ENCODE measurements around the gene BCO2.
"Not testable (repeated sequence)": the region's sequence is repeated elsewhere in the genome, so short reads cannot be mapped to it uniquely, and the experiment has no call there.

Gene BCO2, protein sequence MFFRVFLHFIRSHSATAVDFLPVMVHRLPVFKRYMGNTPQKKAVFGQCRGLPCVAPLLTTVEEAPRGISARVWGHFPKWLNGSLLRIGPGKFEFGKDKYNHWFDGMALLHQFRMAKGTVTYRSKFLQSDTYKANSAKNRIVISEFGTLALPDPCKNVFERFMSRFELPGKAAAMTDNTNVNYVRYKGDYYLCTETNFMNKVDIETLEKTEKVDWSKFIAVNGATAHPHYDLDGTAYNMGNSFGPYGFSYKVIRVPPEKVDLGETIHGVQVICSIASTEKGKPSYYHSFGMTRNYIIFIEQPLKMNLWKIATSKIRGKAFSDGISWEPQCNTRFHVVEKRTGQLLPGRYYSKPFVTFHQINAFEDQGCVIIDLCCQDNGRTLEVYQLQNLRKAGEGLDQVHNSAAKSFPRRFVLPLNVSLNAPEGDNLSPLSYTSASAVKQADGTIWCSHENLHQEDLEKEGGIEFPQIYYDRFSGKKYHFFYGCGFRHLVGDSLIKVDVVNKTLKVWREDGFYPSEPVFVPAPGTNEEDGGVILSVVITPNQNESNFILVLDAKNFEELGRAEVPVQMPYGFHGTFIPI

DNA sequence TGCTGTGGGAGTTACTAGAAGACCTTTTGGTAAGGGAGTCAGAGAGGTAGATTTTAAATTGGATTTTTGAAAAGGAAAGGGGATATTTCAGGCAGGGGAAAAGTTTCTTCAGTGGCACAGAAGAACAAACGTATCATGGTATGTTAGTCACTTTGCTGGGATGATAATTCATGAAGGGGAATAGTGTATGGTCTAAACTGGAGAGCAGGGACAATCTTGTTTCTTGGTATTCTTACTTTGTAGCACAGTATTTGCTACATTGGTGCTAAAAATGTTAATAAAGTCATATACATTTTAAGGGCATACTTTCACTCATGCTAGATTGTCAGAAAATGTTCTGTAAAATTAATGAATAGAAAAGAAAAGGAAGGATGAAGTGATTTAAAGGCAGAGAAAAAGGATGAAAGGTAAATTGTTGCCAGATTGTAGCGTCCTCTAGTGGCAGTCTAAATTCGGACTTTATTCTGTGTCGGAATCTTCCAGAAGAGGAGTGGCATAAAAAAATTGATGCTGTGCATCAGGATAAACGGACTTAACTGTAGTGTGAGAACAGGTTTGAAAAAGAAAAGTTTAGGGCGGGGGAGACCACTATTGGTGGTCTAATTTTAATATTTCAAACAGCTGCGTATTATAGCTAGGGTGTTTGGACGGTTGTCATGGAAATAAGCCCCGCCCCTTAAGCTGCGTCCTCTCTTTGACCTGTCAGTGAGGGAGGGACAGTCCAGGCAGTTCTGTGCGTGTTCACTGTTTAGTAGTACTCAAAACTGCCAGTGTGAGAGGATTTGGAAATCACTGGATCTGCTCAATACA lies at the start of gene BCO2:
Gene BCO2, plus strand, starts transcription at position 724 of the 810 bp plus-strand sequence. CDS start 90 bp downstream, outside the sequence.
- peak; percentile 43 for DNase-seq

- no peak for DNase-seq
These were observed 48.3 kb upstream of the BCO2 start for GRCh38 chr11:112127056-112127455.

GRCh38 chr11:112128483-112129121 lies 46.7 kb upstream of the BCO2 start:
- peak; percentile 4 for DNase-seq

DNA sequence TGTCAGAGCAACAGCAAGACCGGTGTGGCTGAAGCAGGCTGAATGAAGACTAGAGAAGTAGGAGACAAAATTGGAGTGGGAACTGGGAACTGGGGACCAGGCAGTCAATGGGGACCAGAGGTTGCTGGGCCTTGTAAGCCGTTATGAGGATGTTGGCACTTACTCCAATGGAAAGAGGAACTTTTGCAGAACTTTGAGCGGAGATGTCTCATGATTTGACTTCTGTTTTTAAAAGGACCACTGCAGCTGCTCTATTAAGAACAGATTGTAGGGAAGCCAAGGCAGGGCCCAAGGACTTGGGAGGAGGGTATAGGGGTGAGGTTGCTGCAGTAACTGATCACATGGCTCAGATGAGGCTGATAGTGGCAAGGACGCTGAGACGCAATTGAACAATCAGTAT lies 45.7 kb upstream of the BCO2 start:
- DNase-seq: no peak

- no peak for DNase-seq
These were observed 42.6 kb upstream of the BCO2 start for GRCh38 chr11:112132737-112133136.

- DNase-seq: no peak
These were observed 40.8 kb upstream of the BCO2 start for GRCh38 chr11:112134473-112134872.

- DNase-seq: no peak
These were observed 31.7 kb upstream of the BCO2 start for GRCh38 chr11:112143597-112143996.

GRCh38 chr11:112150517-112150916 lies 24.8 kb upstream of the BCO2 start:
- no peak for DNase-seq

- DNase-seq: no peak
These were observed 19.0 kb upstream of the BCO2 start for GRCh38 chr11:112156153-112156955.

GRCh38 chr11:112156956-112157766 lies 18.2 kb upstream of the BCO2 start:
- DNase-seq: no peak

DNA sequence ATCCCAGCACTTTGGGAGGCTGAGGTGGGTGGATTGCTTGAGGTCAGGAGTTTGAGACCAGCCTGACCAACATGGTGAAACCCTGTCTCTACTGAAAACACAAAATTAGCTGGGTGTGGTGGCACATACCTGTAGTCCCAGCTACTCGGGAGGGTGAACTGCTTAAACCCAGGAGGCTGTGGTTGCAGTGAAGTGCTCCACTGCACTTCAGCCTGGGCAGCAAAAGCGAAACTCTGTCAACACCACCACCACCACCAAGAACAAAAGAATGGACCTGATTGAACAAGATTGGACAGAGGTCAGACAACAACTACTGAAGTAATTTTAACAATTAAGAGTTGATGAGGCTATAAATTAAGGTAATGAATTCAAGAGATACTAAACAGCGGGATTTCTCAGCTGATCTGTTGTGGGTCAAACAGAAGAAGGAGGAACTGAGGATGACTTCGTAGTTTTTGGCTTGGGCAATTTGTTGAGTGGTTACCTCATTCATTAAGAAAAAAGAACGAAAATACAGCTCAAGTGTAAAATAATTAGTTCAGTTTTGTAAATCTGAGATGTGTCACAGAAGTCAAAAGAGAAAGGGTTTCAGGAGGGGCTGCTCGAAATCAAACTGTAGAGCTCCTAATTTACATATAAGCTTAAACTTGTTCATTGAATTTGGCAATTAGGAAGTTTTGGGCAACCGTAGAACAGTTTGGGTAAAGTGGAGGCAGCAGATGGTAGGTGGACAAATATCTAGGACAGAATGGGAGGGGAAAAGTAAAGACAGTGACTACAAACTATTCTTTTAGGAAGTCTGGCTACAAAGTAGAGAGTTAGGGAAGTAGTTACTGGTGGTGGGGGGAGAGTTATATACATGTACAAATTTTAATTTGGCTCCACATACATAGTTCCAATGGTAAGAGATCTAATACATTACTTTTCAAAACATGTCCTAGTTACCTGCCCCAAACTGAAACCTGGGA lies 15.9 kb upstream of the BCO2 start:
- DNase-seq: no peak

- DNase-seq: no peak
These were observed 15.0 kb upstream of the BCO2 start for GRCh38 chr11:112160091-112160848.

- no peak for DNase-seq
These were observed 14.3 kb upstream of the BCO2 start for GRCh38 chr11:112161012-112161411.

DNA sequence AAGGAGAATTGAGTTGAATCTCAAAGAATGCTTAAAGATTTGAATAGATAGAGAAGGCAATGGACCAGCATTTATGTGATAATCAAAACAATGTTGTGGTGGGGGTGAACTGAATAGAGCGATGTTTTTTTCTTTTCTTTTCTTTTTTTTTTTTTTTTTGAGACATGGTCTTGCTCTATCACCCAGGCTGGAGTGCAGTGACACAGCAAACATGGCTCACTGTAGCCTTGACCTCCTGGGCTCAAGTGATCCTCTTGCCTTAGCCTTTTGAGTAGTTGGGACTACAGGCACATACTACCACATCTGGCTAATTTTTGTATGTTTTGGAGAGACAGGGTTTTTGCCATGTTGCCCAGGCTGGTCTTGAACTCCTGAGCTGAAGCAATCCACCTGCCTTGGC lies 13.1 kb upstream of the BCO2 start:
- DNase-seq: not testable (repeated sequence)

DNA sequence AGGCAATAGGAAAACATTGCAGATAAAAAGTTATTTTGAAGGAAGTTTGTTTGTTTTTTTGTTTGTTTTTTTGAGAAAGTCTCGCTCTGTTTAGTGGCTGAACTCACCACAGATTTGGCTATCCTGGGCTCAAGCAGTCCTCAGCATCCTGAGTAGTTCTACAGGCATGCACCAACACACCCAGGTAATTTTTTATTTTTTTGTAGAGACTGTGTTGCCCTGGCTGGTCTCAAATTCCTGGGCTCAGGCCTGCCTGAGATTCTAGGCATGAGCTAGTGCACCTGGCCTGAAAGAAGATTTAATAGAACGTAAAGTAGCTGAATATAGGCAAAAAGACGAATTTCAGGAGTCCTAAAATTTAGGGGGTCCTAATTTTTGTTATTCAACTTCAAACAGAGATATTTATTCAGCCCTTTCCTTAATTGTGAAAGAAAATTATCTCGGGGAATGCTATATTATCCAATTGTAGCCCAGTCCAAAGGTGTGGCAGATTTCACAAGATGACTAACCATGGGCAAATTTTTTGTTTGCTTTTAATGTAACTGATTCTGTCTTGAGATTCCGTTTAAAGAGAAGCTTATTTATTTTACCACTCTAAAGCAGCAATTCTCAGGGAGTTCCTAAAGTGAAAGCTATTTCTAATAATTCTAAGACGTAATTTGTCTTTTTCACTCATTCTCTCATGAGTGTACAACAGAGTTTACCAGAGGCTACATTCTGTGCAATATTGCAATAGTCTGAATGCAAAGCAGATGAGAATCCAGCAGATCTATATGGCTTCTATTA lies 12.4 kb upstream of the BCO2 start:
- no peak for DNase-seq

GRCh38 chr11:112163875-112164685 lies 11.2 kb upstream of the BCO2 start, which contains the start of gene IL18:
TSS of gene IL18 (minus strand) at chr11:112164094. CDS start at chr11:112155053, 9,041 bp downstream.
- no peak for DNase-seq

DNA sequence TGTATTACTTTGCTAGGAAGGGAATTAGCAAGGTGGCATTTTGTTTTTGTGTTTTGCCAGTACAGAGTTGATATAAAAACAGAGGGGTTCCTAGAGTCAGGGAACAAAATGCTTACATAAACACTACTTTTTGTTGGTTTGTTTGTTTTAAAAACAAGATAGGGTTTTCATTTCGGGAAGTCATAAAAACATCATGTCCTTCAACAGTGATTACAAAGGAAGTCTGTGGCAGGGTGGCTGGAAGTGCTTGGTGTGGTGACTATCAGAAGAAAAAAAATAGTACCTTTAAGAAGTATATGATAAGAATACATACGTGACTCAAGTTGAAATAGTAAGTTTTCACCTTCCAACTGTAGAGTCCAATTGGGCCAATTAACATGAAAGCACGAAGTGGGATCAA lies 10.3 kb upstream of the BCO2 start:
- no peak for DNase-seq

GRCh38 chr11:112166562-112166961 lies 8.8 kb upstream of the BCO2 start:
- DNase-seq: no peak
